HTR-8/SVneo (cell line): ENCODE results near the gene CCDC121.
"Not testable (repeated sequence)": the region's sequence is repeated elsewhere in the genome, so short reads cannot be mapped to it uniquely, and the experiment has no call there.

ENCODE experiments used
- DNase-seq: peaks from one replicate; pipeline ENCODE4 v3.0.0; 2011; ENCODE audit warnings: low spot score, mixed read lengths; ENCODE audit not compliant: insufficient read length
- FAIRE-seq: peaks from 2 replicates; lab custom pipeline; 2011; peaks lifted over from hg19 to GRCh38; lab: Jason Lieb, UNC

Gene CCDC121

DNA sequence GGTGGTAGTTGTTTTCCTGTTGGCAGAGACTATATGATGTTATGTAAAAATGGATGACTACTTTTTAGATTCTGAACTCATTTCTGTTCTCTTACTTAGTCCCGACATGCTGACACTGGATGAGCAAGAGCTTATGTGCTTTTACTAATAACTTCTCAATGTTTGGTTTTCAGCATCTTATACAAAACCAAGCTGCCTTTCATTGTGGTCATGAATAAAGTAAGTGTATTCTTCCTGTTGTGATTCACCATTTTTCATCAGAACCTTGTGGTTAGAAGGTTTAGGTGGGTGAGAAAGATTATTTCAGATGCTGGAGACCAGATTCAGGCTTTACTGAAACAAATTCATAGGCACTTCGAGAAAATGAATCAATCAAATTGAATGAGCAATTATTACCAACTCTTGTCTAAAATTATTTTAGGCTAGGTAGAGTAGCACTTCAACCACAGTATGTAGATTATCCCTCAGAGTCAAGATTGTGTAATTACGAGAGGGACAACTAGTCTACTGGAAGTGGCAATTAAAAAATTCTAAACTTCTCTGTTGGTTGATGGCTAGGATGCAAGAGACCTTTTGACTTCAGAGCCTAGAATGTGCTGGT is 9.3 kb upstream of the CCDC121 start:
- no peak for FAIRE-seq

DNA sequence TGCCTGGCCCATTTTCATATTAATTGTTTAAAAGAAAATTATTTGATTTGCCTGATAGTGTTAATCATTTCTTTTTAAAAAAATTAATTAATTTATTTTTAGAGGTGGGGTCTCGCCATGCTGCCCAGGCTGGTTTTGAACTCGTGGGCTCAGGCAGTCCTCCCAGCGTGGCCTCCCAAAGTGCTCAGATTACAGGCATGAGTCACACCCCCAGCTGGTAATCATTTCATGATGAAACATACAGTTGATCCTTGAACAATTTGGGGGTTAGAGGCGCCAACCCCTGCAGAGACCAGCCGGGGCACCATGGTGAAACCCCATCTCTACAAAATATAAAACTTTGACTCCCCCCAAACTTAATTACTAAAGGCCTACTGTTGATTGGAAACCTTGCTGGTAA is 8.0 kb upstream of the CCDC121 start:
- FAIRE-seq (no peak), DNase-seq (no peak)

More for the DNA sequence above, 9.3 kb upstream of the CCDC121 start:
- no peak for DNase-seq

DNA sequence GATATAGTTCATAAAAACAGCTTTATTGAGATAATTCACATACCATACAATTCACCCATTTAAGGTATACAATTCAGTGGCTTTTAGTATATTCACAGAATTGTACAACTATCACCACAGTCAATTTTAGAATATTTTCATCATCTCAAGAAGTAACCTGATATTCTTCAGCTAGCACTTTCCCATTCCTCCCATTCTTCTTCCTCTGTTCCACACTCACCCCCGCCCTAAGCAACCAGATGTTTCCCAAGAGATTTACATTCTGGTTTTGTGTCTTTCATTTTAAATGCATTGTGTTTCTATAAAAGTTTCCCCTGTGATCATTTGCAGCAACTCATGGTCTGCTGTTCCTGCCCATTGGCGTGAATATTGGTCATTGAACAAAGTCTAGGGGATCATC is 5.5 kb upstream of the CCDC121 start:
- no peak for DNase-seq
- no peak for FAIRE-seq

DNA sequence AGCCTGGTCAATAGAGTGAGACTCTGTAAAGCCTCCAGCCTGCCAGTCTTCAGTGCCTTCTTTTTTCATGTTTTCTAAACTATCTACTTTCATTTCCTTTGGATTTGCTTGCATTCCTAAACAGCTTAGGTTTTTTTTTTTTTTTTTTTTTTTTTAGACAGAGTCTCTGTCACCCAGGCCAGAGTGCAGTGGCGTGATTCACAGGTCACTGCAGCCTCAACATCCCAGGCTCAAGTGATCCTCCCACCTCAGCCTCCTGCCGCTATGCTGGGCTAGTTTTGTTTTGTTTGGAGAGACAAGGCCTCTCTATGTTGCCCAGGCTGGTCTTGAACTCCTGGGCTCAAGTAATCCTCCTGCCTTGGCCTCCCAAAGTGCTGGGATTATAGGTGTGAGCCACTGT is 1.4 kb upstream of the CCDC121 start:
- DNase-seq, result not testable (repeated sequence)

DNA sequence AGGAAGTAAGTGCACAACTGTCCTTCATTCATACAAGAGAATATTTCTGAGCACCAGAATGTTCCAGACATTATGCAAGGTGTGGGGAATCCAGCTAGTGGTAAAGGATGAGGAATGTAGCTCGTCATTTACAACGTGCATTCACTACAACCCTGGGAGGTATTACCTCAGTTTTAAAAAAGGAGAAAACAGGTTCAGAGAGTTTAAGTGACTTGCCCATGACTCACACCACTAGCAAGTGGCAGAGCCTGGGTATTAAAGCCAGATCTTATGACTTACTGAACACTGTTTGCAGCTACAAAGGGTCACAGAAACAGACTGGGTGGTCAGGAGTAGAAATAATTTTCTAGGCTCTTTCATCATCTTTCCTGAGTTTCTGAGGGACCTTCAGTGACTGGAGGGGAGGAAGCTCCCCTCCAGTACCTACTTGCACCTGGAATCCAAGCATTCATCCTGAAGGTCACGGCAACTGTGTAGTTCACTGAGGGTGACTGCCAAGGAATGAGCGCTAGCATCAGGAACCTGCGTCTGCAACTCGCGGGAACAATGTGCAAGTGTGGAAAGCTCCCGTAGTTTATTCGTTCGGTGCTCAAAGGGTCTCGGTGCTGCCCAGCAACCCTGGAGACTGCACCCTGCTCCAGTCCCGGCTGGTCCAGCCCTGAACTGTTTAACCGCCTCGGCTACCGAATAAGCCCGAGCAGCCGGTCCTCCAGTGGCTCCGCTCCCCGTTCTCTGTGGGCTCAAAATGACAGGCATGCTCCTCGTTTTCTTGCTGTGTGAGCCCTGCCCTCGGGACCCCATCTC is 647 bp downstream of the CCDC121 start:
- no peak for FAIRE-seq
- DNase-seq, result peak; percentile 36

More for the DNA sequence above, 1.4 kb upstream of the CCDC121 start:
- not testable (repeated sequence) for FAIRE-seq

DNA sequence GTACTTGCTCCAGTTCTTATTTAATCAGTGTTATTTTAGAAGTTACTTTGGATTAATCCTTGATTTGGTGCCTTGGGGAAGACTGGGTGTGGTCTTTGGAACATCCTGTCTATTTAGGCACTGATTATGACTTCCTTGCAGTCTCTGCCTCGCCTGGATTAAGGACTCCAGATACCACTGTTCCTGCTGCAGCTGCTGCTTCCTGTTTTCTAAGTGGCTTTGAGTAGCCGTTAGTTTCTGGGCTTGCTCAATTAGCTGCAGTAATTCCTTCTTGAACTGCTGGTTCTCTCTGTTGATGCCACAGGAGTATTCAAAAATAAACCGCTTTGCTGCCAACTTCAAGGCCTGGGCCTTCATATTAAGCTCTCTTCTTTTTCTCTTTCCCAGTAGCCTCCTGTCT is 1.9 kb downstream of the CCDC121 start:
- FAIRE-seq, DNase-seq: not testable (repeated sequence)

DNA sequence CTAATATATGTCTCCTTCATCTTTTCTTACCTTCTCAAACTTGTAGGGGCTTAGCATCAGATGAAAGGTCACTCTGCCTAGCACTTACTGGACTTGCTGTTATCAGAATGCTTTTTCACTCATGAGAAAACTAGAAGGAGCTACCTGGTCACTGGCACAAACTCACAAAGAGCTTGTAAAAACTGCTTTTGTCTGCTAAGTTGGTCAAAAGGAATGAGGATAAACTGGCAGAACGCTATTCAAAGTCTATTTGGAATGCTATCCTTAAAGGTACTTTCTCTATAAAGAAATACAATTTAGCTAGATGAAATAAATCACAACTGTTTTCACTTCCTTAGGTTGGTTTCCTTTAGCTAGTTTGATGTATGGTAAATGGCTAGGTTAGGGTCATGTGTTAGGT is 2.5 kb downstream of the CCDC121 start:
- not testable (repeated sequence) for DNase-seq, FAIRE-seq

DNA sequence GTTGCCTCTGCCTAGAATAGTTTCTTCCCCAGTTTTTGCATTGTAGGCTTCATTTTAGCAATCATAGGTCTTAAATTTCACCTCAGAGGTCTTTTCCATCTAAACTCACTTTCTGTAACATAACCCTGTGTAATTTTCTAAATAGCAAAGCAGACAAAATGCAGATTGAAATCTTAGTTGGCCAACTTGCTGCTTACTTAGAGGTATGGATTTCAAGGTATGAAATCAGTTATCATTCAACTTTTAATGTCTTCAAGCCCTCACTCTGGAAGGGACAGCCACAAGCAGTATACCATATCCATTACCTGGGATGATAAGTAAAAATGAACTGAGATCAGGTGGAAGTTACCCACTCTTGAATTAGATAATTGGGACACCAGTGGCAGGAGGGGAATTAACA is 3.9 kb downstream of the CCDC121 start:
- DNase-seq, result no peak
- FAIRE-seq, result no peak

DNA sequence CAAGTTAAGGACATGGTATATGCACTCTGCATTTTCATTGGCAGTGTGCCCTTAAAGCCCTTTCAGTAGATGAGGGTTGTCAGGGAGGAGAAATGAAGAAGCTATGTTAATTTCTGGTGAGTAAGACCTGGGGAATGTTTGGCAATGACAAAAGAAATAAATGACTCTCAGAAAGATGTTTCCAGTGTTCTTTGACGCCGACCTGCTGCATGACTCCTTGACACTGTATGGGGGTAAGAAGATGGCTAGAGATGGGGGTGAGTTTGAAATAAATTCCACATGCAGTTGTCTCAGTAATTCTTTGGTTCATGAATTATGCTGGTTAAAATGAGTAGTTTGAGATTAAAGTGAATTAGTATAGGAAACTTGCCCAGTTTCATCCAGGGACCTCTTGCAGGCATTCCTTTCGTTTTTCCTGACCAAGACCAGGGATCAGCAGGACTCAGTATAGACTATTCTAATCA is 5.9 kb downstream of the CCDC121 start:
- no peak for FAIRE-seq
- peak; percentile 48 for DNase-seq

DNA sequence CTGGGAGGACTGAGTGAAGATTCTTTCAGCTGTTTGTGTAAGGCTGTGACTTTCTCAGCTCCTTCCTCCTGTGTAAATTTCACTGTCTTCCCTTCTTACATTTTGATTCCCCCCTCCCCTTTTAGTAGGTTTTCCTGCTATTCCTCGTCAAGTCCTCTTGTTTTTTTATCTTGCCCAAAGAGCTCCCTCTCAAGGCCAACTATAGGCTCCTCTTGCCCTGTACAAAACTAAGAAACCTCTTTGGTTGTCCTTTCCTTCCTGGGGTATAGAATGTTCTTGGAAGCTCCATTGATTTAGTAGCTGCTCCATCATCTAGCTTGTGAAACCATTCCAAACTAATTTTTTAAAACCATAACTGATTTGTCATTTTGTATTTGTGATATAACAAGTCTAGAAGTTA is 7.3 kb downstream of the CCDC121 start:
- DNase-seq, result no peak
- FAIRE-seq, result no peak

DNA sequence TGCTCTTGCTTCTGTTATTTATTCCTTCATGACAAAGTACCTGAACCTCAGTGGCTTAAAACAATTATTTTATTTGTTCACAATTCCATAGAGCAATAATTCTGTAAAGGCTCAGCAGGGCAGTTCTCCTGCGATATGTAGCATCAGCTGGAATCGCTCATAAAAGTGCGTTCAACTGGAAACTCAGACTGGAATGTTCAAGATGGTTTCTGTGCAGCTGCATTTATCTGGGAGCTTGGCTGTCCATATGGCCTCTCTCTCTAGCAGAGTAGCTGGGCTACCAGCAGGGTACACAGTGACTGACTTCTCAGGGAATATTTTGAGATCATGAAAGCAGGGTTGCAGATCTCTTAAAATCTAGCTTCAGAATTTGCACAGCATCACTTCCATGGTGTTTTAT is 13.5 kb downstream of the CCDC121 start:
- FAIRE-seq, result no peak

DNA sequence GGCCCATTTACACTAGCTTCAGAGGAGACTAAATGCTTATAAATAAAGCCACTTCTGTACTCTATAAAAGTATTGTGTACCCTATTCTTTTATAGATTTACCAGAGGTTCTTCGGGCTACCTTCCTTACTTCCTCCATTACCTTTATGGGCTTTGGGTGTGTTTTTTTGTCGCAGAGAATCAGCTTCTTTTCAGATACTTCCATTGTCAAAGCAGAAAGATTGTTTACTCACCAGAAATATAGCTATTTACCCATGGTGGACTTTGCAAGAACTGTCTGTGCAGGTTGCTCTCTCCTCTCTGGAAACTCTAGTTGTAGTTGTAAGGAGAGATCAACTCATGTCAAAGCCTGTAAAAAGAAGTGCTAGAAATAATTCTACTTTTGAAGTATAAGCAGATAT is 14.8 kb downstream of the CCDC121 start:
- DNase-seq (no peak), FAIRE-seq (no peak)

More for the DNA sequence above, 13.5 kb downstream of the CCDC121 start:
- no peak for DNase-seq

DNA sequence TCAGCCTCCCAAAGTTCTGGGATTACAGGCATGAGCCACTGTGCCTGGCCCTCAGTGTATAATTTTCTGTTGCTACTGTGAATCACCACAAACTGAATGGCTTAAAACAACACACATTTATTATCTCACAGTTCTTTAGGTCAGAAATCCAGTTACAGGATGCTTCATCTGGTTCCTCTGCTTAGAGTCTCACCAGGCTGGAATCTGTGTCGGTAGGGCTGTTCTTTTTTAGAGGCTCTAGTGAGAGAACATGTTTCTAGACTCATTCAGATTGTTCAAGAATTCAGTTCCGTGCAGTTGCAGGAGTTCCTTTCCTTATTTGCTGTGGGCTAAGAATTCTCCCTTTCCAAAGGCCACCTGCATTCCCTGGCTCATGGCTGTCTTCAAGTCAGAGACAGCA is 22.2 kb downstream of the CCDC121 start:
- no peak for DNase-seq
- FAIRE-seq, result no peak

DNA sequence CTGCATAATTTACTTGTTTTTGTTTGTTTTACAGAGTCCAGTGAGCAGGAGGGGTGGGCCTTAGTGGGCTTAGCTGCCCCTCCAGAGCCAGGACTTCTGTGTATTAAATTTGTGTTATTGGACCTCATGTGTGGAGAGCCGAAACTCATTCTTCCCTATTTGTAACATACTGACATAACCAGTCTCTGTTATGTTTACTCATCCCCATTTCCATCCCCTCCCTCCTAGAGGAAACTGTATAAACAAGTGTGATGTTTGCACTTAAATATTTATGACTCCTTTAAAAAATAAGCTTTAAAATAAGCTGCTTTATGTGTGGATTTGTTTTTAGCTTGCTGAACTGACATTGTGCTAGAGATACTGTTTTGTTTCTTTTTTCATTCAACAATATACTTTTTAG is 32.2 kb downstream of the CCDC121 start:
- FAIRE-seq (no peak), DNase-seq (no peak)

DNA sequence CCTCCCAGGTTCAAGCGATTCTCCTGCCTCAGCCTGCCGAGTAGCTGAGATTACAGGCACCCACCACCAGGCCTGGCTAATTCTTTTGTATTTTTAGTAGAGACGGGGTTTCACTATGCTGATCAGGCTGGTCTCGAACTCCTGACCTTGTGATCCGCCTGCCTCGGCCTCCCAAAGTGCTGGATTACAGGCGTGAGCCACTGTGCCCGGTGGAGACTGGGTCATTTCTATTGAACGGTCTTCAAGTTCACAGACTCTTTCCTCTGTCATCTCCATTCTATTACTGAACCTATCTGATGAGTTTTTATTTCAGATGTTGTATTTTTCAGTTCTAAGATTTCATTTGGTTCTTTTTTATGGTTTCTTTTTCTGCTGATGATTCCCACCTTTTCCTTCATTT is 33.4 kb downstream of the CCDC121 start:
- FAIRE-seq, DNase-seq: not testable (repeated sequence)

DNA sequence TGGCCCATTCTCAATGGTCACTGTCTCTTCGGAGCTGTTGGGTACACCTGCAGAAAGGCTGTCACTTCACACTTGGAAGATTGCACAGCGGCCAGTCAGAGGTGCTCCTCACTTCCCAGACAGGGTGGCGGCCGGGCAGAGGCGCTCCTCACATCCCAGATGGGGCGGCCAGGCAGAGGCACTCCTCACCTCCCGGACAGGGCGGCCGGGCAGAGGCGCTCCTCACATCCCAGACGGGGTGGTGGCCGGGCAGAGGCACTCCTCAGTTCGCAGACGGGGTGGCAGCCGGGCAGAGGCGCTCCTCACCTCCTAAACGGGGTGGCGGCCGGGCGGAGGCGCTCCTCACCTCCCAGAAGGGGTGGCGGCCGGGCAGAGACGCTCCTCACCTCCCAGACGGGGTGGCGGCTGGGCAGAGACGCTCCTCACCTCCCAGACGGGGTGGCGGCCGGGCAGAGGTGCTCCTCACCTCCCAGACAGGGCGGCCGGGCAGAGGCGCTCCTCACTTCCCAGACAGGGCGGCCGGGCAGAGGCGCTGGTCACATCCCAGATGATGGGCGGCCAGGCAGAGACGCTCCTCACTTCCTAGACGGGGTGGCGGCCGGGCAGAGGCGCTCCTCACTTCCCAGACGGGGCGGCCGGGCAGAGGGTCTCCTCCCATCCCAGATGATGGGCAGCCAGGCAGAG is 34.6 kb downstream of the CCDC121 start:
- not testable (repeated sequence) for FAIRE-seq, DNase-seq

DNA sequence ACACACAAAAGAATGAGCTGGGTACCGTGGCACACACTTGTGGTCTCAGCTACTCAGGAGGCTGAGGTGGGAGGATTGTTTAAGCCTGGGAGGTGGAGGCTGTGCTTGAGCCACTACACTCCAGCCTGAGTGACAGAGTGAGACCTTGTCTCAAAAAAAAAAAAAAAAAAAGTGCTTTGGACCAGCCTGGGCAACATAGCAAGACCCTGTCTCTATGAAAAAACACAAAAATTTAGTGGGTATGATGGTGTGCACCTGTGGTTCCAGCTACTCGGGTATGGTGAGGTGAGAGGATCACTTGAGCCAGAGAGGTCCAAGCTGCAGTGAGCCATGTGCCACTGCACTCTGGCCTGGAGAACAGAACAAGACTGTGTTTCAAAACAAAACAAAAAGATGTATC is 35.6 kb downstream of the CCDC121 start:
- DNase-seq (no peak), FAIRE-seq (no peak)

DNA sequence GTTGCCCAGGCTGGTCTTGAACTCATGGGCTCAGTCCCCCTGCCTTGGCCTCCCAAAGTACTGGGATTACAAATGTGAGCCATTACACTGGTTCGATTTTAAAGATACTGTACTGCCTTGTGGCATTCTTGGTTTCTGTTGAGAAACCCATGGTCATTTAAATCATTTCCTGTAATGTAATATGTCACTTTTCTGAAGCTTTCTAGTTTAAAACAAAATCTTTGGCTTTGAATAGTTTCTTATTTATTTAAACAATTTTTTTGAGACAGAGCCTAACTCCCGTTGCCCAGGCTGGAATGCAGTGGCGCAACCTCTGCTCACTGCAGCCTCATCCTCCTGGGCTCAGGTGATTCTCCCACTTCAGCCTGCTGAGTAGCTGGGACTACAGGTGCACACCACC is 37.1 kb downstream of the CCDC121 start:
- FAIRE-seq, result no peak

DNA sequence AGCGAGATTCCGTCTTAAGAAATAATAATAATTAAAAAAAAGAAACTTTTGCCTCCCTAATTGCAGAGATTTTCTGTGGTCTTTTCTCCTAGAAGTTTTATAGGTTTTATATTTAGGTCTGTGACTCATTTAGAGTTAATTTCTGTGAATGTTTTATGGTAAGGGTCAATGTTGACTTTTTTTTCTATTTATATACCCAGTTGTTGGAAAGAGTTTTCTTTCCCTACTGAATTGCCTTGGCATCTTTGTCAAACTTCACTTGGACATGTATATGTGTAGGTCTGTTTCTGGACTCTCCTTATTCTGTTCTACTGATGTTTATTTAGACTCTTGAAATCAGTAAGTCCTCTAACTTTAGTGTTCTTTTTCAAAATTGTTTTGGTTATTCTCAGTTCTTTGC is 40.5 kb downstream of the CCDC121 start:
- DNase-seq, result no peak
- no peak for FAIRE-seq

More for the DNA sequence above, 37.1 kb downstream of the CCDC121 start:
- no peak for DNase-seq

DNA sequence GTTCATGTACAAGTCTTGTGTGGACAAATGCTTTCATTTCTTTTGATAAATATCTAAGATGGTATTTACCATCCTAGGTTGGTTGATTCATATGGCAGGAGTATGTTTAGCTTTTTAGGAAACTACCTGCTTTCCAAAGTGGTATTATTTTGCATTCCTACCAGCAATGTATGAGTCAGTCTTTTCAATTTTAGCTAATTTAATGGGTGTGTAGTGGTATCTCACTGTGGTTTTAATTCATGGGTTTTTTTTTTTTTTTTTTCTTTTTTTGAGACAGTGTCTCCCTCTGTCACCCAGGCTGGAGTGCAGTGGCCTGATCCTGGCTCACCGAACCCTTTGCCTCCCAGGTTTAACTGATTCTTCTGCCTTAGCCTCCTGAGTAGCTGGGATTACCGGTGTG is 41.8 kb downstream of the CCDC121 start:
- no peak for FAIRE-seq
- no peak for DNase-seq

DNA sequence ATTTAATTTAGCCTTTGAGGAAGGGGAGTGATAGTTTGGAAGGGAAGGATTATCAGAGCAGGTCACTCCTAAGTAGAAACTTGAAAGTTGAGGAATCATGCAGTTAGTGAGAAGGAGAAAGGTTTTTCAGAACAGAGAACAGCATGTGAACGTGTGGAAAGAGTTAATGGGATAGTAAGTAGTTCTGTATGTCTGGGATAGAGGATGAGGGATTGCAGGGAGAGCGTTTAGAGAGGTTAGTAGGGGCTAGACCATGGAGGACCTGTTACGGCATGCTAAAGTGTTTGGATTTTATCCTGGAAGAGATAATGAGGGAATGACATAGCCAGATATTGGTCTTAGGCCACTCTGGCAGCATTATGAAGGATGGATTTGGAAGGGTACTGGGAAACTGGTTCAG is 44.2 kb downstream of the CCDC121 start:
- FAIRE-seq (no peak), DNase-seq (no peak)
